Posterior cingulate gyrus (tissue), 11 donors: Measurements from ENCODE around the gene CENATAC.
"Not testable (repeated sequence)": the region's sequence is repeated elsewhere in the genome, so short reads cannot be mapped to it uniquely, and the experiment has no call there.

Source experiments
- DNase-seq, 10 donors: peaks; one replicate each; pipeline versions ENCODE4 v3.0.0 to v3.0.0-alpha.2; 2020 to 2021; ENCODE audit warnings: mixed read lengths in 3 of 10
- intact Hi-C: fragments of 100-400 bp; cut with DNase I; formaldehyde crosslinking; loops from one replicate; pipeline ENCODE4 v1.15.1; 2023

CENATAC gene, protein sequence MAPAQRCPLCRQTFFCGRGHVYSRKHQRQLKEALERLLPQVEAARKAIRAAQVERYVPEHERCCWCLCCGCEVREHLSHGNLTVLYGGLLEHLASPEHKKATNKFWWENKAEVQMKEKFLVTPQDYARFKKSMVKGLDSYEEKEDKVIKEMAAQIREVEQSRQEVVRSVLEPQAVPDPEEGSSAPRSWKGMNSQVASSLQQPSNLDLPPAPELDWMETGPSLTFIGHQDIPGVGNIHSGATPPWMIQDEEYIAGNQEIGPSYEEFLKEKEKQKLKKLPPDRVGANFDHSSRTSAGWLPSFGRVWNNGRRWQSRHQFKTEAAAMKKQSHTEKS

DNA sequence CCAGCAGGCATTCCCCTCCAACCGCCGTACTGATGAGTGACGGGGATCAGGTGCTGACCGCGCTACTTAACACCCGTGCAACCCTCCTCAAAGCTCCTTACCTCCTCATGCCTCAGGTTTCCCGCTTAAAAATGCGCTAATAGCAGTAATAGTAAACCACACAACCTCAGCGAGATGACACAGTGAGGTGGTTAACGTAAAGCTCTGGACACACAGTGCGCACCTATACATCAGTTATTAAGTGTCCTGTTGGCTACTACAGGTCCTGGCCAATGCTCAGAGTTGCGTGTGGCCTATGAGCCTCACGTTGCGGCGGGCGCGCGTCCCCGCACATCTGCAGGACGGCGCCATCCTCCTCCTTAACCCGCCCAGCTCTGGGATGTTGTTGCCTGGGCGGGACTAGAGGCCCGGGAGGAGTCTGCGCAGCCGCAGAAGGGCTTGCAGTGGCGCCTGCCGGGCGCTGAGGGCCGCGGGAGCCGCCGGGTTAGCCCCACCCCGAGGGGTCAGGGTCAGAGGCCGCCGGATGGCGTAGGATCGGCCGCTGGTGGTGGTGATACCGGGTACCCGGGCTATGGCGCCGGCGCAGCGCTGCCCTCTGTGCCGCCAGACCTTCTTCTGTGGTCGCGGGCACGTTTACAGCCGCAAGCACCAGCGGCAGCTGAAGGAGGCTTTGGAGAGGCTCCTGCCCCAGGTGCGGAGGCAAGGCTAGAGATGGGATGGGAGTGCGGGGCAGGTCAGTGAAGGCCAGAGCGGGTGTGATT is at the start of gene CENATAC:
TSS of gene CENATAC (plus strand) at position 512 of the 761 bp plus-strand sequence. CDS start at position 572, 60 bp downstream.
- DNase-seq = peak; percentile 97 to 100 (median 98)
- intact Hi-C loops = loop anchor here (1.0 kb wide), 1 partner anchor 20 kb away; the partner anchor contains the start of genes RPS25 and TRAPPC4

GRCh38 chr11:118953265-118953664 is 44.7 kb upstream of the CENATAC start:
- peak; percentile 60 to 97 (median 79) for DNase-seq
- intact Hi-C loops = no loop called here

DNA sequence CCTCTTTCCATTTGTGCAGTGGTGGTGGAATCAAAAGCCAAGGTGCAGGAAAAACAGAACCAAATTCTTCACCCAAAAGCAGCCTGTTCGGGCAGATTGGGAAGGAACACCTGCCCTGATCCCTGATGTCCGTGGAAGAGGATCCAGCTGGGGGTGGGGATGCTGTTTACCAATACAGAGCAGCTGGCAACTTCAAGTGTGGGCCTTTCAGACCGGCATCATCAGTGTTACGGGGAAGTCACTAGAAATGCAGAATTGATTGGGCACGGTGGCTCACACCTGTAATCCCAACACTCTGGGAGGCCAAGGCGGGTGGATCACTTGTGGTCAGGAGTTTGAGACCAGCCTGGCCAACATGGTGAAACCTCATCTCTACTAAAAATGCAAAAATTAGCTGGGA is 44.0 kb upstream of the CENATAC start:
- intact Hi-C loops = not testable (repeated sequence)
- DNase-seq = peak in 1 of 10 donors; percentile 70

GRCh38 chr11:118956094-118956846 is 41.7 kb upstream of the CENATAC start, which contains the start of gene UPK2:
UPK2 (plus strand) TSS chr11:118956298; CDS start chr11:118956351, 53 bp downstream.
- intact Hi-C loops = loop anchor here (1.0 to 2.0 kb wide), 2 partner anchors 49 to 265 kb away; no protein-coding TSS in a partner anchor
- DNase-seq = peak; percentile 80 to 98 (median 92)

- peak in 1 of 10 donors; percentile 59 for DNase-seq
- intact Hi-C loops = loop anchor here (1.0 to 2.0 kb wide), 2 partner anchors 50 to 266 kb away; no protein-coding TSS in a partner anchor
Measured at GRCh38 chr11:118956847-118957469, 41.0 kb upstream of the CENATAC start.

DNA sequence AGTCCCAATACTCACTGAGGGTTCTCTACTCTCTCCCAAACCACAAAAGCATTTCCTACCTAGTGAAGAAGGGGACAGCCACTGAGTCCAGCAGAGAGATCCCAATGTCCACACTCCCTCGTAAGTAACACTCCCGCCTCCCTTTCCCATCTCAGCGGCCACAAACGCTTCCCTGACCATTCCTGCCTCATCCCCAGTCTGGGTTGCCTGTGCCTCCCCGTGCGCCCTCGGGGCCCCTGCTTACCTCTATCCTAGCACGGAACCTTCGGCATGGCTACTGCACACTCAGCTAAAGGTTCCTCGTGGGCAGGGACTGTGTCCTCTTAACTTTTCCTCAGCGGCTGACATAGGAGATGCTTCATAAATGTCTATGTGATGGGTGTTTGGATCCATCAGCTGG is 40.4 kb upstream of the CENATAC start:
- peak in 1 of 10 donors; percentile 71 for DNase-seq
- intact Hi-C loops = loop anchor here (2.0 kb wide), 1 partner anchor 267 kb away; no protein-coding TSS in a partner anchor

DNA sequence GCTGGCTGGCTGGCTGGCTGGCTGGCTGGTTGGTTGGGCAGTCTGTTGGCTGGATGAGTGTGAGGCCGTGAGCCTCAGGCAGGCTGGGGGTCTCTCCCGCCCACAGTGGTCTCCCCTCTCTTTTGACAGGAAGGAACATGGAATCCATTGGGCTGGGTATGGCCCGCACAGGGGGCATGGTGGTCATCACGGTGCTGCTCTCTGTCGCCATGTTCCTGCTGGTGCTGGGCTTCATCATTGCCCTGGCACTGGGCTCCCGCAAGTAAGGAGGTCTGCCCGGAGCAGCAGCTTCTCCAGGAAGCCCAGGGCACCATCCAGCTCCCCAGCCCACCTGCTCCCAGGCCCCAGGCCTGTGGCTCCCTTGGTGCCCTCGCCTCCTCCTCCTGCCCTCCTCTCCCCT is 40.0 kb upstream of the CENATAC start:
- intact Hi-C loops = loop anchor here (2.0 kb wide), 1 partner anchor 267 kb away; no protein-coding TSS in a partner anchor
- peak in 1 of 10 donors; percentile 62 for DNase-seq

GRCh38 chr11:118958577-118958976 is 39.4 kb upstream of the CENATAC start:
- intact Hi-C loops = no loop called here
- peak in 1 of 10 donors; percentile 17 for DNase-seq

DNA sequence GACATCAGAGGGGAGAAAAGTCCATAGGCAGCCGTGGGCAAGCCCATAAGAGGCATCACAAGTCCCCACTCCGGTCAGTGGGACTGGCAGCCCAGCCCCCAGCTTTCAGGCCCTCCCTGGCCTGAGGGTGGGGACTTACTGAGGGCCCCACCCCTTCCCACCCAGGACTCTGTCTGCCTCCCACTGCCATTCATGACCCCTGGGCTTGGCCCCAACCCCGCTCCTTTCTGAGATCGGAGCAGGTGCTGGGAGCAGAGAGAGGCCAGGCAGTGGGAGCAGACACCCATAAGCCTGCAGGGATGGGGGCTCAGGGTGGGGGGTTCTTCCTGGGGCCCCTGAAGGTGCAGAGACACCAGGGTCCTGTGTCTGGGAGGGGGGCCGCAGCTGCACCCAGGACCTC is 36.7 kb upstream of the CENATAC start:
- intact Hi-C loops = no loop called here
- peak in 1 of 10 donors; percentile 36 for DNase-seq

GRCh38 chr11:118961591-118961990 is 36.3 kb upstream of the CENATAC start:
- peak in 1 of 10 donors; percentile 53 for DNase-seq
- intact Hi-C loops = no loop called here

- intact Hi-C loops, DNase-seq: not testable (repeated sequence)
Measured at GRCh38 chr11:118969508-118969907, 28.4 kb upstream of the CENATAC start.

GRCh38 chr11:118971646-118972045 is 26.3 kb upstream of the CENATAC start, which contains the start of gene FOXR1:
FOXR1 (plus strand) TSS chr11:118971761; CDS start chr11:118971932, 171 bp downstream.
- peak in 1 of 10 donors; percentile 62 for DNase-seq
- intact Hi-C loops = no loop called here

DNA sequence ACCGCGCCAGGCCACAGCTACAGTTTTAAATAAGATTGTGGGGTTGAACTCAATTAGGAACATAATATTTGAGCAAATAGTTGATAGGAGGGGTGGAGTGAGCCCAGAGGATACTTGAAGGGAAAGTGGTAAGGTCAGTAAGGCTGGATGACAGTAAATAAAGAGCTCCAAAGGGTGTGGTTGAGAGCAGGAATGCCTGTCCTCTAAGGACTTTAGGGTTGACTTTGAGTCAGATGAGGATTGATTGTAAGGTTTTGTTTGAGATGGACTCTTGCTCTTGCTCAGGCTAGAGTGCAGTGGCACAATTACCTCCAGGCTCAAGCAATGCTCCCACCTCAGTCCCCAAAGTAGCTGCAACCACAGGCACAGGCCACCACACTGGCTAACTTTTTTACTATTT is 24.0 kb upstream of the CENATAC start:
- no peak for DNase-seq
- intact Hi-C loops = no loop called here

- intact Hi-C loops = no loop called here
- DNase-seq = peak in 1 of 10 donors; percentile 20
Measured at GRCh38 chr11:118975771-118976709, 21.9 kb upstream of the CENATAC start.

- intact Hi-C loops = no loop called here
- no peak for DNase-seq
Measured at GRCh38 chr11:118979434-118979833, 18.5 kb upstream of the CENATAC start.

DNA sequence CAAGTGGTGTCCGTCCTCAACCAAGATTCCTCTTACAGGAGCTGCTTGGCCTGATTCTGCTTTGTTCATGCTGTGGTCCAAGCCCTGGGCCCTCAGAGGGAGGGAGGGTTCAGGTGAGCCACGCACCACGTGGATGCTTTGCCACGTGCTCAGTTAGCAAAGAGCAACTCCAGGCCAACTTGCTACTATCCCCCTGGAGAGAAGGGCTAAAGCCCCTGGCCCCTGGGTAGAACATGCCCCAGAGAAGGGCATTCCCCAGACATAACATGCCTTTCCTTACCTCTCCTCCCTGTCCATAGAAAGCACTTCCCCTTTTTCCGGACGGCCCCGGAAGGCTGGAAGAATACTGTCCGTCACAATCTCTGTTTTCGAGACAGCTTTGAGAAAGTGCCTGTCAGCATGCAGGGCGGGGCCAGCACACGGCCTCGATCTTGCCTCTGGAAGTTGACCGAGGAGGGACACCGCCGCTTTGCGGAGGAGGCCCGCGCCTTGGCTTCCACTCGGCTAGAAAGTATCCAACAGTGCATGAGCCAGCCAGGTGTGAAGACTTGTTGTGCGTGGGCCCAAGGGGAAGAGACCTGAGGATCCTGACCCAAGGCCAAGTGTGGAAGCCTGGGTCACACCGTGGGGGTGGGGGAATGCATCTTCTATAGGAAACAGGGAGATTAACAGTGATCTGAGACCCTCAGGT is 17.6 kb upstream of the CENATAC start:
- DNase-seq = no peak
- intact Hi-C loops = no loop called here

DNA sequence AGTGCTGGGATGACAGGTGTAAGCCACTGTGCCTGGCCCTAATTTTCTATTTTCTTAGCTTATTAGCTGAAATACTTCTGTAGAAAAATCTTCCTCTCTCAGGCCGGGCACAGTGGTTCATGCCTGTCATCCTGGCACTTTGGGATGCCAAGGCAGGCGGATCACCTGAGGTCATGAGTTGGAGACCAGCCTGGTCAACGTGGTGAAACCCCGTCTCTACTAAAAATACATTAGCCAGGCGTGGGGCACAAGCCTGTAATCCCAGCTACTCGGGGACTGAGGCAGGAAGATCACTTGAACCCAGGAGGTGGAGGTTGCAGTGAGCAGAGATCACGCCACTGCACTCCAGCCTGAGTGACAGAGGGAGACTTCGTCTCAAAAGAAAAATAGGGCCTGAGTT is 13.6 kb upstream of the CENATAC start:
- intact Hi-C loops, DNase-seq: not testable (repeated sequence)

DNA sequence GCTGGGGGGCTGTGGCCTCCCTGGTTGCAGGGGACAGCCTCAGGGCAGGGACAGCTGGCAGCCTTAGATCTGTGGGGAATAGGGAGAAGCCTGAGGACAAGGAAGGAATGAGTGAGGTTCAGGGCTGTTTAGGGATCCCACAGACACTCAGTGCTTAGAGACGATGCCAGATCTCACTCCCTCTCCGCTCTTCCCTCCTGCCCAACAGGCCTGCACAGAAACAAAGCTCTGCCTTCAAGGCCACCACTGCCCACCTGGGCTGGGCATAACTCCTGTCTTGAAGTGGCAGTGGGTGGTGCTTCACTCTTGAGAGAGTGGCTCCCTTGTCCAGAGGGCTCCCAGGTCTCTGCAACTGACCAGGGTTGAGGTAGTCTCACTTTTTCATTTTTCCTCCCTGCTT is 13.1 kb upstream of the CENATAC start:
- intact Hi-C loops = no loop called here
- DNase-seq = no peak
